ENCODE measurements around the gene UEVLD.
A peak's percentile ranks its signal among the peaks of the same experiment; 100 is the strongest.
"Not testable (repeated sequence)": the region's sequence is repeated elsewhere in the genome, so short reads cannot be mapped to it uniquely, and the experiment has no call there.

UEVLD gene

DNA sequence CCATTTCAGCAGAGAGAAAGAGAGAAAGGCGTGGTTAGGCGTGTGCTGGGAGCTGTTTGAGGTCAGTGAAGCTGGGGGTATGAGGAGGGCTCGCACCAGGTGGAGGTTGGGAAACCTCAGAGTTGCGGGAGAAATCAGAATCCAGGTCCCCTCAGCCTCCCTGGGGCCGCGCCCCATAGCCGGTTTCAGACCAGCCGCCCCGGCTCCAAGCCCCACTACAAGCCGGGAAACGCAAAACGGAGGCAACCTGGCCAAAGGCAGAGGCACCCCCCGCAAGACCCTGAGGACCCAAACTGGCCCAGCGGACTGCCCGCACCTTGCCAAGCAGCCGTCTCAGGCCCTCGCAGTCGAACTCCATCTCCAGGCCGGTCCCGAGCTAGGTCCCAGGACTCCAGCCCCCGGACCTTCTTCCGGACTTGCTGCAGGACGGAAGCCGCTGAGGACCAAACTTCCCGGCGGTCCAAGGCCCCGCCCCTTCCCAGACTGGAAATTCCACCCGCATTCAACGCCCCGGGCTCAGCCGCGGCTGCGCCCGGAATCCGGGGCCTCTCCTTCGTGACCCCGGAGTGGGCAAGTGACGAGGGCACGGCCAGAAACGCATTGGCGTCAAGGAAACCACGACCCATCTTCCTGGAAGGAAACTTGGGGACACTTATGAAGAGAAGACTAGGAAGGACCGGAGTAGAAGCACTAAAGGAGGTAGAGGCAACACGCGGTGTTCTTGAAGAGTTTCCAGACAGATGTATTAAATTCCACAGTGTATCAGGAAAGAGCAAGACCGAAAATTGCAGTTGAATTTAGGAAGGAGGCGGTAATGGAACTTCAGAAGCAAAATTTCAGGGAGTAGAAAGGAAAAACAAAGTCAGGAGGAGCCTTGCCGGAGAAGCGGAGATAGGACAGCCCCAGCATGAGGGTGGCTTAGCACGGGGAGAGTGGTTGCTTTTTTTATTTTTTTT lies at the start of gene UEVLD:
TSS of gene UEVLD (minus strand) at position 438 of the 956 bp plus-strand sequence. CDS start at position 358, 80 bp downstream.
- peak; percentile 94 for DNase-seq

DNA sequence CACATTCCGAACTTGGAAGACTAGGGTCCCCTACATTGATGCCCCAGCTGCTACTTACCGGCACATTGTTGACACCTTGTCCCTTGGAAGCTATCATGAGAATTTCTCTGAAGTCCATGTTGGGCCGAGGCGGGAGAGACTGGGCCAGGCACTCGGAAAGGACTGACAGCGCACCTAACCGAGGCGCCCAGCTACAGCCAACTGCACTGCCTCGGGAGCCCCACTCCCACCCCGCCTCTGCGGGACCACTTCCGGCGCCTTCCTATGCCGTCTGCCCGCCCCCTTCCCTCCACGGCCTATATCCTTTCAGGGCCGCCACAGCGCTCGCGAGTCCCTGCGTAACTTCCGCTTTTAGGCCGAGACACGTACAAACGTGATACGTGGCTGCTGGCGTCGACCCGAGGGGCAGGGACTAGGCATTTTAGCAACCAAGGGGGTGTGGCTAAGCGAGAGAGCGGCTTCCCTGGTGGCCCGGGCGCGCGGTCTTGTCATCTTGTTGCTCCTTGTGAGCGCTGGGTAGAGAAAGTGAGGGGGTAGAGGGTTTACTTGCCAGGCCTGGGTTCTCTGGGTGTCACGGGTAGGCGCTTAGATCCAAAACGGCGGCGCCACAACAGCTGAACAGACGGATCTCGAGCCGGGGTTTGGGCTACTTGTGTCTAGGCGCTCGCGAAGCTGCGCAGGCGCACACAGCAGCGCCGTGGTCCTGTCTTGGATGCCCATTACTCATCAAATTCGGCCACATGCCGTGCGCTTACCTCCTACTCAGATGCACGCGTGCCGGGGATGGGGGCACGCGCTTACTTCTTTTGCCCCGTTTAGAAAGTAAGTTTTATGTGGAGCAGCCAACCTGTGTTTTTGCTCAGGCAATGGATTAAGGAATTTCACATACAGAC lies 45.9 kb upstream of the UEVLD start, which contains the start of gene SPTY2D1:
TSS of gene SPTY2D1 (minus strand) at position 203 of the 893 bp plus-strand sequence. CDS start at position 118, 85 bp downstream.
- DNase-seq, result peak; percentile 100

DNA sequence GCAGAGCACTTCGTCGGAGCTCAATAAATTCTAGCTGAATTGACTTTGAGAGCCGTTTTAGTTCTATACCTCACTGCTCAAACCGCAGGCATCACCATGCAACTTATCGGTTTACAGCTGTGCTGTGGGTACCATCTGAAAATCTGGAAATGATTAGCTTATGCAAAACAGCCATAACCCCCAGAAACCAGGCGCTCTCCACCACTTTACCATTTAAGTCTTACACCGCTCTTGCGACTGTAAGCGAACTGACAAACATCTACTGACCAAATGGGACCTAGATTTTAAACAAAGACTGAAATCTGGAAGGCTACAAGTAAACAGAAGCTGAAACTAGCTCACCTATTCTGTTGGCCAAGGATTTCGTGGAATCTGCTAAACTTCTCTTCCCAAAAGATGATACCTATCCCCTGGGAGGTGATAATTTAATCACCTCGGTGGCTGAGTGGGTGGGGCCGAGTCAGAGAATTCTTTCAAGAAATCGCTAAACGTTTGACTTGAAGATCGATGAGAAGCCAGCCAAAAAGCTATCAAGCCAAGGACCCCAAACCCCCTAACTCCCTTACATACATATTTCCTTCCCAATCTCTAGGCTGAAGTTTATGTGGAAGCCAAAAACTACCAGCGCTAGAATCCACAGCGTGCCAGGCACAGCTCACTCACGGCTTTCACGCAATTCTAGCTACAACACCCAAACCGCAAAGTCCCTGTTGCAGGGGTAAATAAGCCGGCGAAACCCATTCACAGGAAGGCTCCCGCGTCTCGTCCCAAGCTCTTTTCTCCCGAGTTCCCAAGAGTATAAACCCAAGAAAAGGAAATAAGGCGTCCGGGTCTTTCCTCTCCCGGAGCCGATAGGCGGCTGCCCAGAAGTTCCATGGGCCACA lies 45.0 kb upstream of the UEVLD start:
- DNase-seq, result peak; percentile 9

DNA sequence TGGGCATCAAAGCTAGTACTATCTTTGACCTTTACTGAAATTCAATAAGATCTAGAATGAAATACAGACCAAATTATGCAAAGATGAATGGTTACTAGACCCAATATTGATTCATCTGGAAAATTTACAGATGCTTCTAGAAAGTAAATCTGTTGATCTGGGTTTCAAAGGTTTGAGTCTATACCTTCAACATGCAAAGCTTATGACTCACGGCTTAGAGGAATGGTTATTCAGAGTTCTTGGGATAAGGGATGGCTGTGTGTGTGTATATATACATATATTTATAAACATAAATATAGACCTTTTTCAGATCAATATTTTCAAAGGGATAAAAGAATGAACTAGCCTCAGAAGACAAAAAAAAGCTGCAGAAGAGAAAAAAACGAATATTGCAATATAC lies 44.3 kb upstream of the UEVLD start:
- DNase-seq, result no peak

DNA sequence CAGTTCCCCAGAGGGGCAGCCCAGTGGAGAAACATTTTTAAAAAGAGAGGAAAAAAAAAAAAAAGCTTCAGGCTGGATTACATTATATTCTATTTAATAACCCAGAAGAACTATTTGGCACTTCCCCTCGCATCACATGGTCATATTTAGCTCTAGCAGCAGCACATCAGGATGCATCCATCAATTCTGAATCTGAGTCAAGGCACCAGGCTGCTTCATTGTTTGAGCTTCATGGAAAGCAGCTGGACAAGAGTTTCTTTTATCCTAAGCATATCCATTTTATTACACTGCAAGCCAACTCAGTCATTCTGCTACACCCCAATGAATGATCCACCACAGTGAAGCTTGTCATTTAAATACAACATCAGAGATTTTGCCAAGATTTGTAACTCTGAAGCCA lies 35.6 kb upstream of the UEVLD start:
- DNase-seq, result no peak

DNA sequence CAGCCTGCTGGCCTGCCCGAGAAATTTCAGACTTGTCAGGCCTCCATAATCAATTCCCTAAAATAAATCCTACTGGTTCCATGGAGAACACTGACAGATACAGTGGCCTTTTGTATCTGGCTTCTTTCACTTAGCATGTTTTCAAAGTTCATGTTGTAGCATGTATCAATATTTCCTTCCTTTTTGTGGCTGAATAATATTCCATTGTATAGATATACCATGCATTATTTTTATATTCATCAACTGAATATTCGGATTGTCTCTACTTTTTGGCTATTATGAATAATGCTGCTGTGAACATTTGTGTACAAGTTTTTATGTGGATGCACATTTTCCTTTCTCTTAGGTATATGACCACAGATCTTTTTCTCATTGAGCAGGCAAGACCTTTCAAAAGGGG lies 35.2 kb upstream of the UEVLD start:
- no peak for DNase-seq

DNA sequence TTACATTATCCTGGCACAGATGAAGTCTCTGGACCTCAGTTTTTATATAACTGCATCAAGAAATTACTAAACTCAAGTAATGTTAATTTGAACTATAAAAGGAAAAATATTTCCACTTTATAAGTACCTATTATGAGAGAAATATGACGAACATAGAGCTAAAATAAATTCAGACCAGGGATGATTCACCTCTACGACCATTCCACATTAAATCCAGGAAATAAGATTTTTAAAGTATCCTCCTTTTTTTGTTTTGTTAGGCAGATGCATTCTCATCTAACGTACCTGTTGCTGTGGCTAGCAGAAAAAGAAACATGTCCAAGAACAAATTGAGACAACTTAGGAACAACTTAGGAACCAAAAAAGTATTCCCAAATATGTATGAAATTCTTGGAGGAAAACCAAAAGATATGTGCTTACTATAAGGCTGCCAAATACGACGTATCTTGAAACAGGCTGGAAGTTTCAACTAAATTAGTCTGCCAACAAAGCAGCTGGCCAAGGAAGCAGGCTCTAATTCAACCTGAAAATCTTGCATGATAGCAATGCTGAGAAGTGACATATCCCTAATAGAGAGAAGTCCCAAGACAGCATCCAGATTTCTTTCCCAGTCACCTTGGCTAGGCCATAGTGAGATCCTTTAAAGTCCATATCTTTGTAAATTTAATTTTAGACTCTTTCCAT lies 29.9 kb upstream of the UEVLD start:
- DNase-seq, result no peak

DNA sequence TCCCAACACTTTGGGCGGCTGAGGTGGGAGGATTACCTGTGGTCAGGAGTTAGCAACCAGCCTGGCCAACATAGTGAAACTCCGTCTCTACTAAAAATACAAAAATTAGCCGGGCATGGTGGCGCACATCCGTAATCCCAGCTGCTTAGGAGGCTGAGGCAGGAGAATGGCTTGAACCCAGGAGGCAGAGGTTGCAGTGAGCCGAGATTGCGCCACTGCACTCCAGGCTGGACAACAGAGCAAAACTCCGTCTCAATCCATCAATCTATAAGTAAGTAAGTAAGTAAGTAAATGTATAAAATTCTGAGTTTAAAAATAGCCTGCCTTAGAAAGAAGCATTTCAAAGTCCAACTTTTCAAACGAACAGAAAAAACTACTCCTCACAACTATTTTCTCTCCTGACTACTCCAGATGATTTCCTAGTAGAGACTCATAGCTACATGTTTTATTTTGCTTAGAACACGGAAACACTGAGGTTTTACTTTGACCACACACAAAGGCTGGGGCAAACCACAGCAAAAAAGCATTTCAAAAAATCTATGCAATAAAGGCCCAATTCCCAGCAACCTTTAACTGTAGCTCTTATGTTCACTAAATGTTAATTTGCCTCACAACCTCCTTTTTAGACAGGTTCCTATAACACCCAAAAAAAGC lies 29.3 kb upstream of the UEVLD start:
- peak; percentile 15 for DNase-seq

DNA sequence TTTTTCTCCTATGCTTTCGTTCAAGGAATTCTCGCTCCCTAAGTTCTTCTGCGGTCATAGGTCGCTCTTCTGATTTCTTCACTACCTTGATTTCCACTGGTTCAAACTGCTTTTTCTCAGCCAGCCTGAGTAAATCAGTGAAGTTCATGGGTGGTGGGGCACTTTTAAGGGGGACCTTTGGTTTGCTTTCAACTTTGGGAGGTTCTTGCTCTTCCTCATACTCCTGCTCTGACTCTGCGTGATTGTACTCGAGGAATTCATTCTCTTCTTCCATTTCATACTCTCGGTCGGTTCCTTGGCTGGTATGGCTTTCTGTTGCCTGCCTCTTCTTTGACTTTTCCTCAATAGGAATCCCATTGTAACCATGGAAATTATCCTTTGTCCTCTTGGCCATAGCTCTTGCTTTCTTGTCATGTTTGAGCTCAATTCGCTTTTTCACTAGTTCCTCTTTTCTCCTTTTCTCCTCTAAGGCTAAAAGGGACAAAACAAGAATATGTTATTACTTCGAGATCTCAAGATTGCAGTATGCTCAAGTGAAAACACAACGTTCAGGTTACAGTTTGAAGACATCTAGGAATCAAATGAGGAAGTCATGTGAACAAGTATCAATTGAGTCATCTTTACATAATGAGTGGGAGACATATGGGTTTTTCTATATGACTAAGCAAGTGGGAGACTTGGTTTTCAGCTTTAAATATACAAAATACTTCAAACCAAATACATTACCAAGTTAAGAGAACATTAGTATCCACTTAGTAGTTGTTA lies 27.3 kb upstream of the UEVLD start:
- peak; percentile 85 for DNase-seq

DNA sequence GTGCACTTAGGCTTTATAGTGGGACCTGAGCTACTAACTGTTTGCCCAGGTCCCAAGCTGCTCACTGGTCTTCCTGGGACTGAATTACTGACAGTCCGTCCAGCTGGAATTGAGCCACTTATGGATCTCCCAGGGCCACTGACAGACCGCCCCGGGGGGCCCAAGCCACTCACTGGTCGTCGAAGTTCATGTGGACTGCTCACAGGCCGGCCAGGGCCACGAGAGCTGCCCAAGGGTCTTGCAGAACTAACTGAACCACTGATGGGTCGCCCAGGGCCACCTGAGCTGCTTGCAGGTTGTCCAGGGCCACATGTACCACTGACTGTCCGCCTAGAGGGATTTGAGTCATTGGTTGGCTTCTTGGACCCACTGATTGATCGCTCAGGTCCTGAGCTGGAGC lies 26.1 kb upstream of the UEVLD start:
- DNase-seq, result no peak

DNA sequence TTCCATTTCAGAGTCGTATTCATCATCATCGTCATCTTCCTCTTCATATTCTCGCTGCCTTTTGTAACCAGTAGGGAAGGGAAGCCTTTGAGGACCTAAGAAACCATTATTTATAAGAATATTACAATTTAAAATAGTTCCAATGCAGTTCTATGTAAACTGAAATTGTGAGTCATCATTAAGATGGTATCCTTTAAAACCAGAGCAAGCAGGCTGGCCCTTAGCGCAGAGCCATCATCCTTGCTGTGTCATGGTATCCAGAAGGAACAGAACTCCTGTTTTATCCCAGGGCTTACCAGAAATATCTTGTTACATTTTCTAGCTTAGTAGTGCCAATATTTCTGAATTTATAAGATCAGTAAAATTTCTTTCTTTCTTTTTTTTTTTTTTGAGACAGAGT lies 23.9 kb upstream of the UEVLD start:
- DNase-seq, result no peak

DNA sequence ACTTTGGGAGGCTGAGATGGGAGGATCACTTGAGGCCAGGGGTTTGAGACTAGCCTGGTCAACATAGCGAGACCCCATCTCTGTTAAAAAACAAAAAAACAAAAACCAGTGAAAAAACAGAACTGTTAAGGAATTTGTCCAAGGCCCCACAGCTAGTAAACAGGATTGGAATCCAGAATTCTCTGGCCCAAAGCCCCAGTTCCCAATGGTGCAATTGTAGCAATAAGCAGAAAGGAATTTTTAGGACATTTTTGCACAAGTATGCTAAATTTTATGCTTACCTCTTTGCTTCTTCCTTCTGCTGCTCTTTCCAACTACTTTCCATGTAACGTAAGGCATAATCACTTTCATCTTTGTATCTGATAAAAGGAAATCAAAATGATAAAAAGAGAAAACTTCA lies 22.7 kb upstream of the UEVLD start:
- DNase-seq, result no peak

DNA sequence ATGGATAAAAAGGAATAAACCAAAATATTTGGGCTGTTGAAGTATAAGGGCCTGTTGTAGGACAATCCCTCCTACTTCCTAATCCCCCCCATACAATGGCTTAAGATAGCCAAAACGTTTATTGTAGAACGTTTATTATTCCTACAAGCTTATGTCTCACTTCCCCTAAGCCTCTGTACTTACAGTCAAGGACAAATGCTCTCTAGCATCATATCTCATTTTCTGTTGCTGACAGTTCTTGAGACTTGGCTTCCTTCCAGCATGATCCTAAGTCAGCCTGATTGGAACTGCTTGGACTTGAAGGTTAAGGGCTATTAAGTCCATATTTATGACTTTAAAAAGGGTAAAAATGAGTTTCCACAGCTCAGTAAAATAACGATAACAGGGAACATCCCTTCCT lies 19.8 kb upstream of the UEVLD start:
- DNase-seq, result no peak

DNA sequence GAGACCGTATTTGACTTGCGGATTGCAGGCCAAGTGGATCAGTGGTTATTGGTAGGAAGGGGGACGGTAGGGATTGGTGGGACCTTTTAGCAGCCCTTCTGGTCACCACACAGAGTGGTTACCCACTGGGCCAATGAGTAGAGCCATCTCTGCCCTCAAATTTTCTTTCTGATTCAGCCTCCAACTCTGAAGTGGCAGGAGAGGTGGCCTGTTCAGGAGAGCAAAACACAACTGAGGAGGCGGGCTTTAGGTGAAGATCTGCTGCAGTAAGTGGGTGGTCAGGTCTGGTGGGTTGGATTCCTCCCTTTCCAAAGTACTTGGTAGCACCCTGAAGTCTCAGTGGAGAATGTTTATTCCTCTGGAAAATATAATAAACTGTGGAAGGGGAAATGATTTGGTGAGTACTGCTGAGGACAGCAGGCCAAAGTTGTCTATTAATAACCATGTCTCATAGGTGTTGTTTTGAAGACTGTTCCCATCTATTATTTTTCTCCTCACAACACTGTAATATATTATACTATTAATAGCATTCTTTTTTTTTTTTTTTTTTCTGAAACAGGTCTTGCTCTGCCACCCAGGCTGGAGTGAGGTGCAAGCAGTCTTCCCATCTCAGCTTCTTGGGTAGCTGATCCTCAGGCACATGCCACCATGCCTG lies 12.5 kb upstream of the UEVLD start:
- DNase-seq, result no peak

DNA sequence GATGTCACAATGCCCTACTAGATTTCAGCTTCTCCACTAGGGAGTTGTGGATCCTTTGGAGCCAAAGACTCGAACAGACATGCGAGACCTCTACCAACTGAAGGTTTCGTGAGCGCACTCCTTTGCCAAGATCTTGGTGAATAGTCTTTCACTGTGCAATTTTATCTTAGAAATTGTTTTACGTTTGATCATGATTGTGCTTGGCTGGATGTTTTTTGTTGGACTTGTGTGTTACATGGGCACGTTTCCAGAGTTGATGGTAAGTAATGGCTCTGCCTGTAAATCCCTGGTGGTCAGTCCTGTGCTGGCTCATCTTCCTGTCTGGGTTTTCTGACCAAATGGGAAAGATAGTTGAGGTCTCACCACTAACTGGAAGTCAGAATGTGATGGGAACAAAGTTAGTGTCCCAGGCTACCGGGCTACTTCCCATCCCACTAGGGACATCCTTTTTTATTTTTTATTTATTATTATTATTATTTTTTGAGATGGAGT lies 11.3 kb upstream of the UEVLD start, which contains the start of gene MISFA:
TSS of gene MISFA (plus strand) at position 51 of the 492 bp plus-strand sequence. CDS start at position 191, 140 bp downstream.
- DNase-seq, result no peak

DNA sequence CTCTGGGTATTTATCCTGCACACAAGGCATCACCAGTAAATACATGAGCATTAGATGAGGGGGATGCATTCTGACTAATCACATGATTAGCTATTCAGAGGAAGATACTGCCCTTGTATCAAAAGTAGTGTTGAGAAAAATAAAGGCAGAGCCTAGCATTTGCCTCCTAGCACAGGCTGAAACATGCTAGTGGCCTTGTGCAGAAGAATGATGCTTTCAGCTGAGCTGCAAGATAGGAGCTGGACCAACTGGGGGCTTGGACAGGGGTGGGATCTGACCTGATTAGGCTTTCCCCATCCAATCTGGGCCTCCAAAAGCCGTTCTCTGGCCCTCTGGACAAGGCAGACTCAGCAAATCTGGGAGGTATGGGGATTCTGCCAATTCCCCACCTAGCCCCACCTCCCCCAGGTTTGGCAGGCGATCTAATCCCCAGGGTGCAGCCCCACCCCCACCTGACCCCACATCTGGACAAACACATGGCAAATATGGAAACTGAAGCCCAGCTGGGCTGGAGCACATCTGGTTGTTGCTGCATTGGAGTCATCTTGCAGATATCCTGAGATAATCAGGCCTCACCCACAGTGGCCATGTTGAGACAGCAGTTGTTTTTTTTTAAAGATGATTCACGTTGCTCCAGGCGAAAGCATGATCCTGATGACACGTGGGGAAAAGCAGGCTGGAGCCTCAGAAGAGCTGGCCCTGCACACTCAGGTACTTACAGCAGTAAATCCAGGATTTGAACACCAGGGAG lies 6.6 kb upstream of the UEVLD start:
- DNase-seq, result no peak

DNA sequence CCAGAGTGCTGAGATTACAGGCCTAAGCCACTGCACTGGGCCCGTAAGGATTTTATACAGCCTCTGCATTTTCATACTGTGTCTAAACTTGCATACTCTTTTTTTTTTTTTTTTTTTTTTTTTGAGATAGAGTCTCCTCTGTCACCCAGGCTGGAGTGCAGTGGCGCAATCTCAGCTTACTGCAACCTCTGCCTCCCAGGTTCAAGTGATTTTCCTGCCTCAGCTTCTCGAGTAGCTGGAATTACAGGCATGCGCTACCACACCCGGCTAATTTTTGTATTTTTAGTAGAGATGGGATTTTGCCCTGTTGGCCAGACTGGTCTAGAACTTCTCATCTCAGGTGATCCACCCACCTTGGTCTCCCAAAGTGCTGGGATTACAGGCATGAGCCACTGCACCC lies 5.6 kb upstream of the UEVLD start:
- not testable (repeated sequence) for DNase-seq

DNA sequence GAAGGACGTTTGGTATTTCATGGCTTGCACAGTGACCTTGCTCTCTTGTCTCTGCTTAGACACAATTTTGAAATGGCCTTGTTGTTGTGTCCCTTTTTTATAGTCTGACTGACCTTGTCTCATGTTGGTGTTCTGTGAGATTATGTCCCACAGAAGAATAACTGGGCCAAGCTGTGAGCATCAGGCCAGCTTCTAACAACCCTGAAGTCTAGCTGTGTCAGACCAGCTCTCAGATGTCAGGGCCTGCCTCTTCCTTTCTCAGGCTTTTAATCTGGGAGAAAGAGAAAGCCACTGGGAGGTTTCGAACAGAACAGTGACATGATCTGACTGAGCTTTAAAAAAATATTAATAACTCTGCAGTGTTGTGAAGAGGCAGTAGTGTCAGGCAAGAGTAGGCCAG lies 2.0 kb upstream of the UEVLD start:
- no peak for DNase-seq

DNA sequence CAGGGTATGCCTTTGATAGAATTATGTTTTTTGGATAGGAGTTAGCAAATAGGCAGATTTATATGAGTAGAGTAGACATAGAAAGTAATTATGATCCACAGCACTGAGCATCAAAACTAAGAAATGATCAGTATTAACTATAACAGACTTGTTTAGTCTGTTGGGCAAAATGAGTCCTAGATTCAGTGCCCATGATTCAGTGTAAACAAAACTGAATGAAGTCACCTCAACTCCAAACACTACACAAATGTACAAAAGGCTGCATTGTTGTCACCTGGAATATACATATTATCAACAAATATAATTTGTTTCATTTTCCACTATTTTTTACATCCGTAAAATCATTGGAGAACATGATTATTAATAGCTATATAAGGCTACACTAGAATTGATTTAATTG lies 6.7 kb downstream of the UEVLD start:
- no peak for DNase-seq

All from suppressor macrophage treated with lipopolysaccharide for 4 hours (primary cell).